Kasumi-1 (cell line): ENCODE results near the gene CYP26B1.

Experiments
- DNase-seq, 2 experiments: peaks; one replicate each; lab custom pipeline; 2025; lab: John Stamatoyannopoulos, UW

The CYP26B1 gene

DNA sequence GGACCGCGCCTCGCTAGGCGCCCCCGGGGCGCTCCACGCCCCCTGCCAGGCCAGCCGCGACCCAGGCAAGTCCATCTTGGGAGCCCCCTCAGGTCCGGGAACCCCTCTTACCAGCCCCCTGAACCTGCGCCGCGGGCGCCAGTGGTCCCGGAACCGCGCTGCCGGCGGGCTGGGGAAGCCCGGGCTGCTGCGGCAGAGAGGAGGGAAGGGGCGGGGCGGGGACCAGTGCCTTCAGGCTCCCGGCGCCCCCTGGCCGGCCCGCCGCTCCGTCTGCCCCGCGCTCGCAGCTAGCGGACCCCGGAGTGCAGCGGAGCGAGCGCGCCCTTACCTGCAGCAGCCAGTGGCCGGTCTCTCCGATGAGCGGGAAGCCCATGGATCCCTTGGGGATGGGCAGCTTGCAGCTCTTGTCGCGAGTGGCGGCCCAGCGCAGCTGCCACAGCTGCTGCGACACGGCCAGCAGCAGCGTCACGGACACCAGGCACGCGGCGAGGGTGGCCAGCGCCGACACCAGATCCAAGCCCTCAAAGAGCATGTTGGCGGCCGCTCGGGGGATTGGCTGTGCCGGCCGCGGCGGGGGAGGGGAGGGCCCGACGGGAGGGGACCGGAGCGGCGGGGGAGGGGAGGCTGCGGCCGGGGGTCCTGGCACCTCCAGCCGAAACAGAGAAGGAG lies at the start of gene CYP26B1:
Gene CYP26B1 (minus strand): TSS at position 560 of the 669 bp plus-strand sequence. CDS start 28 bp downstream, at position 532.
- no peak for DNase-seq

DNA sequence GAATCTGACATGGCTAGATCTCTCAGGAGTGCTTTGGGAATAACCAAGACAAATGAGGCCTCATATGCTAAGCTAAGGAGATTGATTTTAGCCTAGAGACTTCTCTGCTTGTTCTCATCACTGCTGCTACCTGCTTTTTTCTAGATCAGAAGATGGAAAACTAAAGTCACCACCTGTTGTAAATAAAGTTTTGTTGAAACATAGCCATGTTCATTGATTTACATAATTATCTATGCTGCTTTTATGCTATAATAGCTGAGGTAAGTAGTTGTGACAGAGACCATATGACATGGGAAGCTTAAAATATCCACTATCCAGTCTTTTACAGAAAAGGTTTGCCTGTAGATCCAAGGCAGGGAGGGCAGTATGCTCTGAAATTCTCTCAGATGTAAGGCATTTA lies 46.1 kb upstream of the CYP26B1 start:
- no peak for DNase-seq

DNA sequence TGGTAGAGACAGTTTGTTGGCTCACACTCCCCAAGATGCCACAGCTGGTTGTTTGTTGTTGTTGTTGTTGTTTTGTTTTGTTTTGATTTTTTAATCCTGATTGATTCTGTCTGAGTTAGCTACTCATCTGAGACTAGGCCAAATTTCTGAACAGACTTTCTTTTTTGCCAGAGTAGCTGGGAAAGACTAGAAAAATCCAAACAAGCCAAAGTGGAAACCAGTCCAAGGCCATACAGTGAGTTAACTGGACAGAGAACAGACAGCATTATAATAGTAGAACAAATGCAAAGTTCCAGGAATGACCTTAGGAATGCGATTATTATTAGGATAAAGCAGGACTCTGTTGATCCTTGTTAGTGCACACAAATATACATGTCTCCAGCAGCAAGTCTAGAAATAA lies 43.8 kb upstream of the CYP26B1 start:
- no peak for DNase-seq

DNA sequence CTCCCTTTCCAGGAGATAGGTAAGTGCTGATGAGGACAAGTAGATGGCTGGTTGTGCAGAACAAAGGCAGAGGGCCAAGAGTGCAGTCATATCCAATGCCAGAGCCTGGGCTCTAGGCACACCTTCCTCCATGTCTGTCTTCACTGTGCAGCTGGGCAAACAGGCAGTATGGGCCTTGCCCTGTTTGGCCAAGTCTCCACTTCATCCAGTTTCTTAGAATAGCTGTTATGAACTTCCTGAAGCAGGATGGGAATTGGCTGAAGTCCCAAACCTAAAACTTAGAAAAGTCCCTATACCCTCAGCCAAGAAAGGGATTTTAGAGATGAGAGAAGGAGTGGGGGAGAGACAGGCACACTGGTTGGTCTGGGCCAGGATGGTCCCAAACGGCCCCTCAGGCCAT lies 37.5 kb upstream of the CYP26B1 start:
- DNase-seq = no peak

GRCh38 chr2:72183466-72183865 lies 35.8 kb upstream of the CYP26B1 start:
- DNase-seq = no peak

GRCh38 chr2:72183016-72183415 lies 35.4 kb upstream of the CYP26B1 start:
- DNase-seq = no peak

DNA sequence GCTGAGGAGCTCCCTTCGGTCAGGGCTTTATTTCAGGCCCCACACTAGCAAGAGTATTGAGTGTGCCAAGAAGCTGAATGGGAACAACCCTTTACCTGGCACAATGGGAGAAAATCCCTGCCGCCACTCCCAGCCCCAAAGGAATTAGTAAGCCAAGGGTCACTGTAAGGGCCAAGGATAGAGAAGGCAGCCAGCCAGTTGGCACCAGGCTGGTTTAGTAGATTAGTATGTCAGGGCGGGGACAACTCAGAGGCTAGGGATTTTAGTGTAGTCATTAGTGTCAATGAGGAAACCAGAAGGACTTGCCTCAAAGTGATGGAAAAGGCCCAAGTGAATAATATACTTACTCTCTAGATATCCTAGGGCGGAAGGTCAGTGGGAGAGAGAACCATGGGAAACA lies 34.9 kb upstream of the CYP26B1 start:
- DNase-seq = no peak

DNA sequence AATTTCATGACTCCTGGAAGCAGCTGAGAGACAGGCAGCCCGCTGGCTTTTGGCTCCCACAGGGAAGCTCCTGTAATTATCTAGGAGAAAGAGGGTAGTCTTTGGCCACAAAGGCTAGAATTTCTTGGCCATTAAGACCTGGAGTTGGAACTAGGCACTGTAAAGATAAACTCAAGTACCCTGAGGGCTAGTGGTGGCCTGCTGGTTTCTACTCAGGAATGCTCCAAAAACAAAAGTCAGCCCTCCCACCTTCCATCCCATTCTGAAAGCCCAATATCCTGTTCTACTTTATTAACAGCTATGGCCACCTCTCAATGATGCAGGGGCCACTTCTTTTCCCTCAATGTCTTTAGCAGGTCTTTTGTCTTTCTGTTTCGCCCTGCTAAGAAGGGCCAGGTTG lies 34.0 kb upstream of the CYP26B1 start:
- no peak for DNase-seq

DNA sequence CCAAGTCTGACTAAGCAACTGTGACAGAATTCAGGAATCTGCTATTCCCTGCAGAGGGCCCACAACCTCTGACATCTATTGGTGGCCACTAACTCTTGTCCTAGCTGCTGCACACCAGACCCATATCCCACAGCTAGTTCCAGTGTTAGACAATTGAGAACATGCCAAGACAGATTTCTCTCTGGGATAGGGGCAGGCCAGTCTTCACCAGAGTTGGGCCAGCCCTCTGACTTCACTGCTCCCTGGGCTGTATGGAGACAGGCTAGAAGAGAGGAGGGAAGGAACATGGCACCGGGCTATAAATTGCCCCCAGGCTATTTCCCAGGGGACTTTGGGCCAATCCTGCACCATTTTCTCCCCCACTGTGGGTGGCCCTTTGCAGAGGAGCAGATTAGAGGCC lies 32.7 kb upstream of the CYP26B1 start:
- DNase-seq = no peak

GRCh38 chr2:72178551-72178950 lies 30.9 kb upstream of the CYP26B1 start:
- DNase-seq = no peak

GRCh38 chr2:72176281-72176680 lies 28.6 kb upstream of the CYP26B1 start:
- DNase-seq = no peak

DNA sequence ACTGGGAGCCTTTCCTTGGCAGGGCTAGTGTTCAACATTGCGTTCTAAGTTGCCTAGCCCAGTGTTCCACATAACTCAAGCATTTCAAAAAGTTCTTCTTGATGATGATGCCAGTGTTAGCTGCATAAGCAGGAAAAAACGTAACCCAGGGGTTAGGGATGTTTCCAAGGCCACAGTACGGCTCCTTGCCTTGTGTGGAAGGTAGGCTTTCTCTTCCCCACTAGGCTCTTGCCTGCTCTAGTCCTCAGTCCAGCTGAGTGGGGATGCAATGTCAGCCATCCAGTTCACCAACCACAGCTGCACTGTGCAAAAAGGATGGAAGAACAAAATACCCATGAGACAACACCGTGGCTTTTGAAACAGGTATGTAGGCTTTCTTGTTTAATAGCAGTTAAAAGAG lies 28.0 kb upstream of the CYP26B1 start:
- DNase-seq = no peak

- no peak for DNase-seq
These were observed 26.1 kb upstream of the CYP26B1 start for GRCh38 chr2:72173640-72174321.

DNA sequence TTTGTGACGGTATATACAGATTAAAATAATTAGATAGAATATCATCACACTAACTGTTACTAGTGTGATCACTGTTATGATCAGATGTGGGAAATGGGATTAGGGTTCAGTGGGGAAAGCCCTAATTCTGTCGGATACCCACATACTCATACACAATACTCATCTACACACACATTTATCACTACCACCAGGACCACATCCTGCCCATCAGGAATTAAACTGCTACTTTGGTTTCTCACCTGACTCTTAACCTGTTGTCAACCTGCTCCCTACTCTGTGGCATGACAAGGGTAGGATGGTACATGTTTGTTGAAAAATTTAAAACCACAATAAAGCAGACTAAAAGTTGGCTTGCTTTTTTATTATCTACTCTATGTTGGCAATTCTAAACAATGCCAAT lies 24.8 kb upstream of the CYP26B1 start:
- DNase-seq = no peak

DNA sequence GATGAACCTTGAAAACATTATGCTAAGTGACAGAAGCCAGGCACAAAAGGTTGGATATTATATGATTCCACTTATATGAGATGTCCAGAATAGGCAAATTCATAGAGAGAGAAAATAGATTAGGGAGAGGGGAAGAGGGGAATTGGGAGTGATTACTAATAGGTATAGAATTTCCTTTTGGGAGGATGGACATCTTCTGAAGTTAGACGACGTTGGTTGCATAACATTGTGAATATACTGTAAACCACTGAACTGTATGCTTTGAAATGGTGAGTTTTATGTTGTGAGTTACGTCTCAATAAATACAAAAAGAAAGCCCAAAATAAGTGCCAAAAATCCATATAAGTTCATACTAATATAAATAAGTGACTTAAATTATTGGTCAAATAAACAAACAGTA lies 18.6 kb upstream of the CYP26B1 start:
- DNase-seq = no peak

DNA sequence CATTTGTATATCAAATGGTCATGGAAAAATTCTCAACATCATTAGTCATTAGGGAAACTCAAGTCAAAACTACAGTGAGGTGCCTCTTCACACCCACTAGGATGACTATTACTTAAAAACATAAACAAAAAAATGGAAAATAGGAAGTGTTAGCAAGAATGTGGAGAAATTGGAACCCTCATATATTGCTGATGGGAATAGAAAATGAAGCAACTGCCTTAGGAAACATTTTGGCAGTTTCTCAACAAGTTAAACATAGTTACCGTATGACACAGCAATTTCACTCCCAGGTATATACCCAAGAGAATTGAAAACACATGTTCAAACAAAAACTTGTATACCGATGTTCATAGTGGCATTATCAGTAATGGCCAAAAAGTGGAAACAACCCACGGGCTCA lies 18.1 kb upstream of the CYP26B1 start:
- DNase-seq = no peak

DNA sequence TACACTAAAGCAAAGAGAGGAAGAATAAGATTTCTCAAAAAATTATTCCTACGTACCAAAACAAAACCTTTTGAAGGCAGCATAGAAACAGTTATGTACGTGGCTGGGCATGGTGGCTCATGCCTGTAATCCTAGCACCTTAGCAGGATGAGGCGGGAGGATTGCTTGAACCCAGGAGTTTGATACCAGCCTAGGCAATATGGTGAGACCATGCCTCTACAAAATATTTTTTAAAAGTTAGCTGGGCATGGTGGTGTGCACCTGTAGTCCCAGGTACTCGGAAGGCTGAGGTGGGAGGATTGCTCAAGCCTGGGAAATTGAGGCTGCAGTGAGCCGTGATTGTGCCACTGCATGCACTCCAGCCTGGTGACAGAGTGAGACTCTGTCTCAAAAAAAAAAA lies 14.9 kb upstream of the CYP26B1 start:
- no peak for DNase-seq

DNA sequence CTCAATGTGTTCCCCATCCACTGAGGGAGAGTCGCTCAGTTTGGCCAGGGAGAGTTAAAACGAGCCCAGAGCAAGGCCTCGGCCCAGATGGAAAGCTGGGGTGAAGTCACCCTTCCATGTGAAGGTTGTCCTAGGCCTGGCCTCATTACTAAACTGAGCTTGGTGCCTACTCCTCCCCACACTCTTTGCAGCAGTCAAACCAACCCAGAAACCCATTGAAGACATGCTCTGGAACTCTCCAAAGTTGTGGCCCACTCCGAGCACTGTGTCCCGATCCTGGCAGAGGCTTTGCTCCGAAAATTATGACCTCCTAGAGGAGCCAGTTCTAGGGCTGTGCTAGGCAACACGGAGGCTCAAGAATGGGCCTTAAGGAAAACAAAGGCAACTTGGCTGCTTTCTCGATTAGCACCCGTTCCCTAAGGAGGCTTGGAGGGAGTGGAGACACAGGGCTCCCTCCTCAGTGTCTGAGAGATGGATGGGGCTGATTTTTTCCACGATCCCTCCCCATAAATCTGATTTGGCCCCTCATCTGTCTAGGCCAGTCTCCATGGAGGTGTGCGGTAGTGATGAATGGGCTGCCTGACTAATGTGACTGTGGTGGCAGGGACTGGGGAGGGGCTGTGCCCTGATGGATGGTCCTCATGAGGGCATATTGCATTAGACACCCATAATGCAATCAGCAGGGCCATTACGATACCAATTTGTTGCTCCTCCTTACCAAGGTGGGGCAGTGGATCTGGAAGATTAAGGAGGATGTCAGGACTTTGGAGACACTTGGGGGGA lies 11.7 kb upstream of the CYP26B1 start:
- no peak for DNase-seq

GRCh38 chr2:72157871-72158771 lies 10.5 kb upstream of the CYP26B1 start:
- DNase-seq = no peak

- DNase-seq = no peak
These were observed 9.2 kb upstream of the CYP26B1 start for GRCh38 chr2:72156872-72157271.

- no peak for DNase-seq
These were observed 8.1 kb upstream of the CYP26B1 start for GRCh38 chr2:72155737-72156136.

GRCh38 chr2:72155151-72155550 lies 7.5 kb upstream of the CYP26B1 start:
- no peak for DNase-seq
